ENCODE measurements around the gene TEDC2.

TEDC2 gene

GRCh38 chr16:2469399-2470233 is 9.7 kb downstream of the TEDC2 start:
- TF ChIP-seq CTCF (IDR thresholded peaks at IDR 0.05; ENCODE audit: low read depth, low read length, missing control alignments) = no peak
- DNase-seq (ENCODE audit: extremely low read depth, low read depth) = no peak
- no peak overlapping the region for H3K4me3 ChIP-seq (replicated peaks; ENCODE audit: low read depth, low read length)

GRCh38 chr16:2470234-2470601 is 10.3 kb downstream of the TEDC2 start:
- DNase-seq (ENCODE audit: extremely low read depth, low read depth) = no peak
- no peak for TF ChIP-seq CTCF (IDR thresholded peaks at IDR 0.05; ENCODE audit: low read depth, low read length, missing control alignments)
- no peak overlapping the region for H3K4me3 ChIP-seq (replicated peaks; ENCODE audit: low read depth, low read length)

GRCh38 chr16:2470603-2471015 is 10.7 kb downstream of the TEDC2 start:
- no peak for DNase-seq (ENCODE audit: extremely low read depth, low read depth)
- no peak overlapping the region for H3K4me3 ChIP-seq (replicated peaks; ENCODE audit: low read depth, low read length)
- no peak for TF ChIP-seq CTCF (IDR thresholded peaks at IDR 0.05; ENCODE audit: low read depth, low read length, missing control alignments)

GRCh38 chr16:2471016-2471652 is 11.2 kb downstream of the TEDC2 start, which contains the start of gene NTN3:
NTN3 (plus strand) TSS chr16:2471297; CDS start chr16:2471702, 405 bp downstream.
- no peak for DNase-seq (ENCODE audit: extremely low read depth, low read depth)
- no peak for TF ChIP-seq CTCF (IDR thresholded peaks at IDR 0.05; ENCODE audit: low read depth, low read length, missing control alignments)
- H3K4me3 ChIP-seq (replicated peaks; ENCODE audit: low read depth, low read length) = no peak within 1 kb of the TSS

GRCh38 chr16:2471653-2472487 is 12.0 kb downstream of the TEDC2 start:
- DNase-seq (ENCODE audit: extremely low read depth, low read depth) = no peak
- TF ChIP-seq CTCF (IDR thresholded peaks at IDR 0.05; ENCODE audit: low read depth, low read length, missing control alignments) = no peak
- H3K4me3 ChIP-seq (replicated peaks; ENCODE audit: low read depth, low read length) = no peak overlapping the region

GRCh38 chr16:2472488-2472864 is 12.6 kb downstream of the TEDC2 start:
- no peak overlapping the region for H3K4me3 ChIP-seq (replicated peaks; ENCODE audit: low read depth, low read length)
- no peak for TF ChIP-seq CTCF (IDR thresholded peaks at IDR 0.05; ENCODE audit: low read depth, low read length, missing control alignments)
- DNase-seq (ENCODE audit: extremely low read depth, low read depth) = no peak
